Activated CD4-positive, alpha-beta T cell treated with anti-CD3 and anti-CD28 coated beads, Interleukin-2, Interleukin-4, amounts not matched to agents 100 ng/mL and 50 ng/mL, durations not matched to agents 16 hours and 8 hours (primary cell): Measurements from ENCODE around the gene FOXP1.

Experiments
- DNase-seq: peaks from one replicate; pipeline ENCODE4 v3.0.0-alpha.2; 2020; ENCODE audit warnings: low spot score

Gene FOXP1

GRCh38 chr3:71583566-71584393 is at the start of gene FOXP1:
FOXP1 (minus strand) TSS chr3:71583728; CDS start chr3:71198381, 385,347 bp downstream.
- DNase-seq, result peak; percentile 26

GRCh38 chr3:71629711-71630110 is 46.2 kb upstream of the FOXP1 start:
- no peak for DNase-seq

GRCh38 chr3:71629289-71629688 is 45.8 kb upstream of the FOXP1 start:
- no peak for DNase-seq

- DNase-seq, result no peak
Observed at GRCh38 chr3:71628522-71628921, 45.0 kb upstream of the FOXP1 start.

GRCh38 chr3:71625676-71626075 is 42.1 kb upstream of the FOXP1 start:
- DNase-seq, result no peak

- no peak for DNase-seq
Observed at GRCh38 chr3:71621825-71622537, 38.5 kb upstream of the FOXP1 start.

GRCh38 chr3:71618538-71618937 is 35.0 kb upstream of the FOXP1 start:
- DNase-seq, result no peak

- no peak for DNase-seq
Observed at GRCh38 chr3:71616571-71617021, 33.1 kb upstream of the FOXP1 start.

GRCh38 chr3:71614869-71615268 is 31.3 kb upstream of the FOXP1 start:
- DNase-seq, result no peak

- DNase-seq, result no peak
Observed at GRCh38 chr3:71614426-71614825, 30.9 kb upstream of the FOXP1 start.

- no peak for DNase-seq
Observed at GRCh38 chr3:71611099-71611498, 27.6 kb upstream of the FOXP1 start.

GRCh38 chr3:71607364-71607763 is 23.8 kb upstream of the FOXP1 start:
- no peak for DNase-seq

GRCh38 chr3:71606582-71606981 is 23.1 kb upstream of the FOXP1 start:
- no peak for DNase-seq

GRCh38 chr3:71602256-71602655 is 18.7 kb upstream of the FOXP1 start:
- no peak for DNase-seq

- DNase-seq, result peak; percentile 12
Observed at GRCh38 chr3:71601811-71602210, 18.3 kb upstream of the FOXP1 start.

GRCh38 chr3:71600646-71601288 is 17.2 kb upstream of the FOXP1 start:
- DNase-seq, result no peak

- no peak for DNase-seq
Observed at GRCh38 chr3:71599416-71599815, 15.9 kb upstream of the FOXP1 start.

GRCh38 chr3:71598292-71598691 is 14.8 kb upstream of the FOXP1 start:
- no peak for DNase-seq

- DNase-seq, result no peak
Observed at GRCh38 chr3:71597286-71597685, 13.8 kb upstream of the FOXP1 start.

- no peak for DNase-seq
Observed at GRCh38 chr3:71593106-71593505, 9.6 kb upstream of the FOXP1 start.

- no peak for DNase-seq
Observed at GRCh38 chr3:71591101-71591500, 7.6 kb upstream of the FOXP1 start.

GRCh38 chr3:71589132-71589531 is 5.6 kb upstream of the FOXP1 start:
- no peak for DNase-seq

GRCh38 chr3:71587958-71588357 is 4.4 kb upstream of the FOXP1 start:
- DNase-seq, result no peak
